GM21367 (cell line): Measurements from ENCODE around the gene FADS2.
A peak's percentile ranks its signal among the peaks of the same experiment; 100 is the strongest.

Source experiments
- ATAC-seq: cut with Tn5 transposase; IDR thresholded peaks from one replicate; pipeline ENCODE4 v1.9.1; 2021; ENCODE audit not compliant: unreplicated experiment

The FADS2 gene

DNA sequence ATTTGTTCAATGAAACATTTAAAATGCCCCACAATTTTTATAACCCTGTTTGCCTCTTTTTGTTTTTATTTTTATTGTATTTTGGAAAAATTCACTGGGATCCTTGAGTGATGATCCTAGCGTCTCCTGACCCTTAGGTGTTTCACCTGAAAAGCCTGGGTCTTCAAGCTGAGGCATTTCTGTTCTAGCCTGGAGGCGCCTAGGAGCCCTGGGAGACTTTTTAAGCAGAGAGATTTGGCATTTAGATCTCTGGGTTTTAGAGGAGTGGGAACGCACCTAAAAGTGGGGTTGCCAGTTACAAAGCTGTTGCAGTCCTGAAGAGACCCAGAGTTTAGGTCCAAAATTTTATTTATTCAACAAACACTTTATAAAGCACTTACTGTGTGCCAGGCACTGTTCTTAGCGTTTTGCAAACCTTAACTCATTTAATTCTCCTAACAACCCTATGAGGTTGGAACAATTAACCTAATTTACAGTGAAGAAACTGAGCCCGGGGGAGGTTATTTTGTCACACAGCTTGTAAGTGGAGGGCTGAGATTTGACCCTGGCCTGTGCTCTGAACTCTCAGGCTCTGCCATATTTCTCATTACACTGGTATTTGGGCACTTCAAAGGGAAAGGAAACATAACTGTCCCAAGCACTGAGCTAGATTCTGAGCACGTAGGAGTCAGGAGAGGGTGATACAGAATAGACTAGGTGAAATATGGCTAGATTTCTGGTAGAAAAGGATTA is 10.5 kb upstream of the FADS2 start:
- no peak for ATAC-seq

GRCh38 chr11:61820174-61820573 is 7.9 kb upstream of the FADS2 start:
- no peak for ATAC-seq

- no peak for ATAC-seq
These were observed 1.1 kb upstream of the FADS2 start for GRCh38 chr11:61826930-61827570.

- no peak for ATAC-seq
These were observed 204 bp downstream of the FADS2 start for GRCh38 chr11:61828379-61828628.

GRCh38 chr11:61828629-61829407 is 718 bp downstream of the FADS2 start:
- ATAC-seq = no peak

- no peak for ATAC-seq
These were observed 1.7 kb downstream of the FADS2 start for GRCh38 chr11:61829806-61830205.

- ATAC-seq = no peak
These were observed 2.4 kb downstream of the FADS2 start for GRCh38 chr11:61830237-61831105.

DNA sequence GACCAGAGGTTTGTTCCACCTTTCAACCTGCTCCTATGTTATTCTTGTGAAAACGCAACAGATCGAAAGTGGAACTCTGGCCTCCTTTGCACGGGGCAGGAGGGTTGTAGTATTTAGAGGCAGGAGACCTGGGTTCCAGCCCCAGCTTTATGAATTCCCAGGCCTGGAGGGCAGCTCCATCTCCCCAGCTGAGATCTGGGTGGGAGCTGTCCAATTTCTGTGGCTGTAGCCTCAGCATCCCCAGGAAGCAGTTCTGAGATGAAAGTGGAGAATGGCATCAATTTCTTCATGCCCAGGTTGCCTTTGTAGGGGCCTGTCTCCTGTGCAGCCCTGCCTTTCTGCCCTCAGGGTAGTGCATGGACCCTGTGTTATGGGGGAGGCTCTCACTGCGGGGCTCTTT is 4.1 kb downstream of the FADS2 start:
- no peak for ATAC-seq

GRCh38 chr11:61832754-61833153 is 4.7 kb downstream of the FADS2 start:
- ATAC-seq = no peak

- ATAC-seq = no peak
These were observed 5.4 kb downstream of the FADS2 start for GRCh38 chr11:61833471-61833870.

DNA sequence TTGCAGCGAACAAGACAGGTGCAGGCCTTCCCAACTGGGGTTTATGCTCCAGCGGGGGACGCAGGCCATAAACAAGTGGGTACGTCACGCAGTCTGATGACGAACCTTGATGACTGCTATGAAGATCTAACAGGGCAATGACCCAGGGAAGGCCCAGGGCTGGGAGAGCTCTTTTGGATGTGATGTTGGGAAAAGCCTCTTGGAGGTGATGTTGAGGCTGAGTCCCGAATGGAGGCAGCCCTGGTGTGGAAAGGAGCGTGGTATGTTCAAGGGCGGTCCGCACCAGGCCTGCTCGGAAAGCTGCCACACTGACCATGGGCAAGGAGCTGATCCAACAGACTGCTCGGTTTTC is 5.8 kb downstream of the FADS2 start:
- ATAC-seq = no peak

DNA sequence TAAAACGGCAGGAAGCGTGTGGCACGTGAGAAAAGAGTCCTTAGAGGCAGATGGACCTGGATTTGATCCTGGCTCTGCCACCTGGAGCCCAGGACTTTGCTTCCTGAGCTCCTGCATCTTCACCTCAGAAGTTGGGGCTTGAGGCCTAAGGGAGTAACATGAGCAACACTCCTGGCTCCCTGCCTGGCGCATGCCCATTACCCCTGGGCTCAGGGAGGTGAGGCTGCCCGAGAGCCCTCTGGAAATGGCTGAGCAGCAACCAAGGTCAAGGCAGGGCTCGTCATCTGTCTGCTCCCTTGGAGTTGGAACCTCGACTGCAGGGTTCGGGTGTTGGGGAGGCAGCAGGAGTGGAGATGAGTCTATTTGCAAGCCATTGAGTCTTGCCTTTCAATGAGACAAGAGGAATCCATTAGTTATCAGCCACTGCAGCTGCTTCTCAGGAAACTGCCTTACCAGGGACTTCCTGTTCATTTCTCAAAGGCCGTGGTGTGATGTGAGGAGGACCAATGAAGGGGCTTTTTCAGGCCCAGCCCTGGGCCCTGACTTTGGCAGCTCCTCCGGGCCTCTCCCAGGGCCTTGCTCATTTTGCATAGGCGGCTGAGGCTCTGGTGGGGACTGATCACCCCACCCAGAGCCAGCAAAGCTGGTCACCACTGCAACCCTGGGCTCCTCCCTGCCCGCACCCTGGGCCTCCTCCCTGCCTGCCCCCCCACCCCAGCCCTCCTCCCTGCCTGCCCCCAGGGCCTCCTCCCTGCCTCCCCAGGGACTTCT is 6.4 kb downstream of the FADS2 start:
- peak; percentile 72 for ATAC-seq

- ATAC-seq = no peak
These were observed 8.1 kb downstream of the FADS2 start for GRCh38 chr11:61836193-61836592.

GRCh38 chr11:61837411-61838005 is 9.4 kb downstream of the FADS2 start:
- no peak for ATAC-seq

- ATAC-seq = no peak
These were observed 10.4 kb downstream of the FADS2 start for GRCh38 chr11:61838501-61838900.

DNA sequence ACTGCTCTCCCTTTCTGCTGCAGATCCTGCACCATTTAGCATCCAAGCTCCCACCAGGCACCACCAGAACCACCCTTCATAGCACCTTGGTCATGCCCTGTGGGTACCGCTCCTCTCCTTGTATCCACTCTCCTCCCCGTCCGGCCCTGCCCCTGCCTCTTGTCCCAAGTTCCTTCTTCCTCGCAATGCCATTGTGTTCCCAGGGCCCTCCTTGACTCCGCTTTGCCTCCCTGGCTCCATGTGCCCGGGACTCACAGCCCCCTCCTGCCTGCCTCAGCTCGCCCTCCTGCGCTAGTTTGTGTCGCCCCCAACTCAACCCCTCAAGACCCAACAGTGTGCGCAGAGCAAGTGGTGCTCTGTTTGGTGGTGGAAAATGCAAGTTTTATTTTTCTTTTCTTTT is 10.8 kb downstream of the FADS2 start:
- ATAC-seq = no peak

- ATAC-seq = no peak
These were observed 11.6 kb downstream of the FADS2 start for GRCh38 chr11:61839742-61840141.

DNA sequence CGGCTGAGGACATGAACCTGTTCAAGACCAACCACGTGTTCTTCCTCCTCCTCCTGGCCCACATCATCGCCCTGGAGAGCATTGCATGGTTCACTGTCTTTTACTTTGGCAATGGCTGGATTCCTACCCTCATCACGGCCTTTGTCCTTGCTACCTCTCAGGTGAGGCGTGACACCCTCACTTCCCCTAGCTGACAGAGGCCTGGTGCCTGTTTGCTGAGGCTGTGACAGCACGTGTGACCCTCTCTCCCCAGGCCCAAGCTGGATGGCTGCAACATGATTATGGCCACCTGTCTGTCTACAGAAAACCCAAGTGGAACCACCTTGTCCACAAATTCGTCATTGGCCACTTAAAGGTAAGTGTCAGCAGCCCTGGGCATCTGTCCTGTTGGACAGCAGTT is 12.3 kb downstream of the FADS2 start:
- no peak for ATAC-seq

GRCh38 chr11:61841636-61842527 is 13.8 kb downstream of the FADS2 start:
- no peak for ATAC-seq

- ATAC-seq = no peak
These were observed 14.4 kb downstream of the FADS2 start for GRCh38 chr11:61842528-61842820.
